Sigmoid colon (tissue), 4 donors: ENCODE results near the gene ADGRE3.

ENCODE experiments used
- EP300 ChIP-seq, 4 donors: sonication (generic); formaldehyde crosslinking; IDR thresholded peaks; one replicate each; pipeline ENCODE4 v1.6.1; 2017; ENCODE audit warnings: antibody characterized with exemption in 4 of 4
- POLR2A ChIP-seq, 2 donors: fragments of 450-650 bp; IDR thresholded peaks; one replicate each; pipeline ENCODE4 v1.6.1; 2016; ENCODE audit warnings: antibody characterized with exemption in 2 of 2, mild to moderate bottlenecking in 2 of 2, moderate library complexity in 2 of 2
- TF ChIP-seq, protein P1 (sequence below), 4 experiments: fragments of 450-650 bp in 3 of 4; fragments of 200-600 bp in 1 of 4; IDR thresholded peaks; one replicate each; pipeline ENCODE4 v1.5.1; 2016 to 2019; ENCODE audit warnings: antibody characterized with exemption in 4 of 4, mild to moderate bottlenecking in 3 of 4, moderate library complexity in 2 of 4

GRCh38 chr19:14703833-14704232 lies 29.2 kb upstream of the ADGRE3 start:
- TF ChIP-seq, protein P1, sequence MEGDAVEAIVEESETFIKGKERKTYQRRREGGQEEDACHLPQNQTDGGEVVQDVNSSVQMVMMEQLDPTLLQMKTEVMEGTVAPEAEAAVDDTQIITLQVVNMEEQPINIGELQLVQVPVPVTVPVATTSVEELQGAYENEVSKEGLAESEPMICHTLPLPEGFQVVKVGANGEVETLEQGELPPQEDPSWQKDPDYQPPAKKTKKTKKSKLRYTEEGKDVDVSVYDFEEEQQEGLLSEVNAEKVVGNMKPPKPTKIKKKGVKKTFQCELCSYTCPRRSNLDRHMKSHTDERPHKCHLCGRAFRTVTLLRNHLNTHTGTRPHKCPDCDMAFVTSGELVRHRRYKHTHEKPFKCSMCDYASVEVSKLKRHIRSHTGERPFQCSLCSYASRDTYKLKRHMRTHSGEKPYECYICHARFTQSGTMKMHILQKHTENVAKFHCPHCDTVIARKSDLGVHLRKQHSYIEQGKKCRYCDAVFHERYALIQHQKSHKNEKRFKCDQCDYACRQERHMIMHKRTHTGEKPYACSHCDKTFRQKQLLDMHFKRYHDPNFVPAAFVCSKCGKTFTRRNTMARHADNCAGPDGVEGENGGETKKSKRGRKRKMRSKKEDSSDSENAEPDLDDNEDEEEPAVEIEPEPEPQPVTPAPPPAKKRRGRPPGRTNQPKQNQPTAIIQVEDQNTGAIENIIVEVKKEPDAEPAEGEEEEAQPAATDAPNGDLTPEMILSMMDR (IDR thresholded peaks at IDR 0.05), result no peak
- TF ChIP-seq POLR2A (IDR thresholded peaks at IDR 0.05), result no peak
- no peak for TF ChIP-seq EP300 (IDR thresholded peaks at IDR 0.05)
